Measurements from ENCODE around the gene GALNT10.
"Not testable (repeated sequence)": the region's sequence is repeated elsewhere in the genome, so short reads cannot be mapped to it uniquely, and the experiment has no call there.

Gene GALNT10, protein sequence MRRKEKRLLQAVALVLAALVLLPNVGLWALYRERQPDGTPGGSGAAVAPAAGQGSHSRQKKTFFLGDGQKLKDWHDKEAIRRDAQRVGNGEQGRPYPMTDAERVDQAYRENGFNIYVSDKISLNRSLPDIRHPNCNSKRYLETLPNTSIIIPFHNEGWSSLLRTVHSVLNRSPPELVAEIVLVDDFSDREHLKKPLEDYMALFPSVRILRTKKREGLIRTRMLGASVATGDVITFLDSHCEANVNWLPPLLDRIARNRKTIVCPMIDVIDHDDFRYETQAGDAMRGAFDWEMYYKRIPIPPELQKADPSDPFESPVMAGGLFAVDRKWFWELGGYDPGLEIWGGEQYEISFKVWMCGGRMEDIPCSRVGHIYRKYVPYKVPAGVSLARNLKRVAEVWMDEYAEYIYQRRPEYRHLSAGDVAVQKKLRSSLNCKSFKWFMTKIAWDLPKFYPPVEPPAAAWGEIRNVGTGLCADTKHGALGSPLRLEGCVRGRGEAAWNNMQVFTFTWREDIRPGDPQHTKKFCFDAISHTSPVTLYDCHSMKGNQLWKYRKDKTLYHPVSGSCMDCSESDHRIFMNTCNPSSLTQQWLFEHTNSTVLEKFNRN

DNA sequence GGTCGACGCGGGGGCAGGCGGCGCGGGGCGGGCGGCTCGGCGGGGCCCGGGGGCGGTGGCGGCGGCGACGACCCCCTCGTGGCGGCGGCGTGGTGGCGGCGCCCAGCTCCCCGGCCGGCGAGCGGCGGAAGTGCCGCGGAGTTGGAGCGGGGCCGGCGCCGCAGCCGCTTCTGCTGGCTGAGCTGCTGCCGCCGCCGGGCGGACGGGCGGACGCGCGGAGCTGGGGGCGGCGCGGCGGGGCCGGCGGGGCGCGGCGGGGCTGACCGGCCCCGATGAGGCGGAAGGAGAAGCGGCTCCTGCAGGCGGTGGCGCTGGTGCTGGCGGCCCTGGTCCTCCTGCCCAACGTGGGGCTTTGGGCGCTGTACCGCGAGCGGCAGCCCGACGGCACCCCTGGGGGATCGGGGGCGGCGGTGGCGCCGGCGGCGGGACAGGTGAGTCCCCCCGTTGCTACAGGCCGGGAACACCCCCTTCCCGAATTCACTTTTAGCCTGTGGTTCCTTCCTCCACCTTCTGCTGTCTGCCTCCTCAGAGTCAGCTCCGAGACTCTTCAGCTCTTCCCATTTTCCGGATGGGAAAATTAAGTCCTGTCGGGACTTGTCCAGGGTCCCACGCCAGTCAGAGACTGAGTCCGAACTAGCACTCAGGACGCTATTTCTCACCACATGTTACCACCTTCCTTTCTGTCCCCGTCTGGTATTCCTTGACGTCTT is at the start of gene GALNT10:
GALNT10 (plus strand) TSS at position 139 of the 710 bp plus-strand sequence; CDS start at position 273, 134 bp downstream.
- peak; percentile 79 for DNase-seq

DNA sequence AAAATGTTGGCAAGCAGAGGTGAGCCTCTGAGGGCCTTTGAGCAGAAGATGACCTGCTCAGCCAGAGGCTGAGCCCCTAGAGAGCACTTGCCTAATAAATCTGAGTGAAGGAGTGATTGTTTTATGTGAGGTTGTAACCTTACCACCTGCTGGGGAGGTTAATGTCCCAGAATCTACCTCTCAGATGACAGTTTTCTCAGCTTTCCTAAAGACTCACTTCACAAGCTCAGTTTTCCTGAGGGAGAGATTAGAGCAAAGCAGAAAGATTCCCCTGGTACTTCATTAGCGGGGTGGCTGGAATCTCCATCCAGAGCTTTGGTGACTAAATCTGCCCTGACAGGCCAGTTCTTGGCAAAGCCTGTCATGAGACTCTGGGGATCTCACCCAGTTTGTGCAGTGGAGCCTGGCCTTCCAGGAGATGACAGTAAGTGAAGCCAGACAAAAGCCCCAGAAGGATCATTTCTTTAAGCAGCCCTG is 48.8 kb upstream of the GALNT10 start:
- DNase-seq = no peak

DNA sequence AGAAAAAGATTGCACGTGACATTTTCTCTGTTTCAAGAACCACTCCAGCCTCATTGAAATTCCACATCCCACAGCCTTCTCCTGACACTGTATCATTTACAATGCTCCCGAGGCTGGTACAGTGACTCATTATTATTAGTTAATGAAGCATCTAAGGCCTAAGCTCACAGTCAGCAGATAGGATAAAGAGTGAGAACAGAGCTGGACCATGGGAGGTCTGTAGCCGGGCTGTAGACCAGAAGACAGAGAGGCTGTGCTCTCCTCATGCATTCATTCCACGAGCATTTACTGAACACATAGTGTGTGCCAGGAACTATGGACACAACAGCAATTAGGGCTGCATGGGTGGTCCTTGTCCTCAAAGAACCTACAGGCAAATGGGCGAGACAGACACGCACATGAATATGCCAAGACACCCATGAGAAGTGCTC is 47.3 kb upstream of the GALNT10 start:
- no peak for DNase-seq

DNA sequence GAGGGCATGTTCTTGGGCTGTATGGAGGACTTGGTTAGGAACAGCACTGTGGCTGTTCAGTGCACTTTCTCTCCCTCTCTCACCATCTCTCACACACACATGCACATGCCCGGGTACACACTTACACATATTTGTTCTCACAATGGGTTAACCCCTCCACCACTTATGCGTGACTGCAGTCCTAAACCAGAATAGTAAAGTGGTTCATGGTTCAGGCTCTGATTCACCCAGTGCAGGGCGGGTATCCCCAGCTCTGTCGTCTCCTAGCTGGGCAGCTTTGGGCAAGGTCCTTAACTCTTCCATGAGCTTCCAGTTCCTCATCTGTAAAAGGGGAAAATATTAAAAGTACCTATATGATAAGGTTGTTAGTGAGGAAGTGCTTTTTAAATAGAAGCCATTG is 45.3 kb upstream of the GALNT10 start:
- no peak for DNase-seq

GRCh38 chr5:154146409-154146808 is 44.1 kb upstream of the GALNT10 start:
- no peak for DNase-seq

DNA sequence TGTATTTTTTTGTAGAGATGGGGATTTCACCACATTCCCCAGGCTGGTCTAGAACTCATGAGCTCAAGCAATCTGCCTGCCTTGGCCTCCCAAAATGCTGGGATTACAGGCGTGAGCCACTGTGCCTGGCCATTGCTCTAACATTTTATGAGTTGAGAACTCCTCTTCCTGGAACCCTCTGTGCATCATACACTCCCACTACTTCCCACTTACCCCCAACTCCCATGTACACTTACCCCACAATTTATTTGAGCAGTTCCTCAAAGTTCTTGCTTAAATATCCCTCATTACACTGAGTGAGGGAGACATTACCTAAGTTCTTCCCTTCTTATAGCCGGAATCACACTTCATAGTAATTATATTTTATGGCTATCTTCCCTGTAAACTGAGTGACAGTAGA is 42.9 kb upstream of the GALNT10 start:
- no peak for DNase-seq

DNA sequence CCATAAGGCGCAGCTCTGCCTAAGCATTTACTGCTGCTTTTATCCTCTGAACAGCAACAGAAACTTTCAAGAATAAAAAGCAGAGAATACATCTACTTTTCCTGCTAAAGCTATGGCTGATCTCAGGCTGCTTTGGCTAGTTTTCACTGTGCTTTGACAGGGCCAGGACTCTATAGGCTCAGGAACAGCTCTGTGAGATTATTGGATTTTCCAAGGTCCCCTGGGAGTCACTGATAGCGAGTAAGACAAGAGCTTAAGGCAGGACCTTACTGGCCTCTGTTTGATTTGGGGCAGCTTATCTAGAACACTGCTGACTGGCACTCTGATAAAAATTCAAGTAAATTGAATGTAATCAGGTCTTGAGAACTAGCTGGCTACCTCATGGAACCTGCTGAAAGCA is 40.1 kb upstream of the GALNT10 start:
- not testable (repeated sequence) for DNase-seq

- no peak for DNase-seq
Observed at GRCh38 chr5:154157483-154158378, 32.8 kb upstream of the GALNT10 start.

DNA sequence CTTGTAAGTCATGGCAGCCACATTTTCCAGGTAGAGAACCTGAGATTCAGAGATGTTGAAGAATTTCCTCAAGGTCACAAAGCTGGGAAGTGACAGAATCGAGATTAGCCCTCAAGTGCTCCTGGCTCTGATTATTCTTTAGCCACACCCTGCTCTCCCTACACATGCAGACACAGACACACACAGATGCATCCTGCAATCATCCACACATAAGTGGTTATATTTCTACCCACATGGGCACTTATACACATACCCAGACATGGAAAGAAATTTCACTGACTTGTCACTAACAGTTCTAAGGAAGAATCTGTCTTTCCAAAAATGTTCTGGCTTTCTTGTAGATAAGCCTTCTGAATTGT is 32.2 kb upstream of the GALNT10 start:
- no peak for DNase-seq

GRCh38 chr5:154159343-154159742 is 31.2 kb upstream of the GALNT10 start:
- no peak for DNase-seq

GRCh38 chr5:154162539-154163151 is 27.9 kb upstream of the GALNT10 start:
- DNase-seq = peak; percentile 89

DNA sequence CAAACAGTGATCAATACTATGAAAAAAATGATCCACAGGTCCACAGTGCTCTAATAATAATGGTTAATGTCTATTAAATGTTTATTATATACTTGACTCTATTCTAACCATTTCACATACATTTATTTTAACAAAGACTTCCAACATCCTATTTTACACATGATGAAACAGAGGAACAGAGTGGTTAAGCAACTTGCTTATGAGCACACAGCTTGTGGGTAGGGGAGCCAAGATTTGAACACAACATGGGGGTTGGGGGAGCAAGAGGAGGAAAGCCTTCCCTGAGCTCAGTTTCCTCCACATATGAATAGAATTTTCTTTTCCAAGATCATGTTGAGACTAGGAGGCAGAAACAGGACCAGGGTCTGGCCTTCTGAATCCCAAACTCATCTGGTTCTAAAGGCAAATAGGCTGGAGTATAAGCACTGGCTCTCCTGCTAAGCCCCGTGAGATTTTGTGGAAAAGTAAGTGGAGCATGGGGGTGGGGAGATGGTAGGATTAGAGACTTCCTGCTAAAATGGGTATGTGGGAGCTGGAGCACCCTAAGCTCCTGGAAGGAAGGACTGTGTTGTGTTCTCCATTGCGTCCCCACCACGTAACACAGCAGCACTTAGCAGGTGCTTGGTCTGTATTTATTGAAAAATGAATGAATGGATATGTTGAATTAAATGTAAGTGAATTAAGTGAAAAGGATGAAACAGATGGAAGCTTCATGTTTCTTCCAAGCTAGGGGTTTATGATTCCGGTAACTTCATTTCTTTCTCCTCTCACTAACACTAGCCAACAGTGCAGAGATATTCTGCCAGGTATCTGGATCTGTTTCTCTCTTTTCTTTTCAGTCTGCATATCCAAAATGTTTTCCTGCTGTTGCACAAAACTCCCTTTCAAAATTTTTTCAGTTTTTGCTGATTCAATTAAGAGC is 26.9 kb upstream of the GALNT10 start:
- DNase-seq = peak; percentile 55

- no peak for DNase-seq
Observed at GRCh38 chr5:154164249-154164581, 26.3 kb upstream of the GALNT10 start.

DNA sequence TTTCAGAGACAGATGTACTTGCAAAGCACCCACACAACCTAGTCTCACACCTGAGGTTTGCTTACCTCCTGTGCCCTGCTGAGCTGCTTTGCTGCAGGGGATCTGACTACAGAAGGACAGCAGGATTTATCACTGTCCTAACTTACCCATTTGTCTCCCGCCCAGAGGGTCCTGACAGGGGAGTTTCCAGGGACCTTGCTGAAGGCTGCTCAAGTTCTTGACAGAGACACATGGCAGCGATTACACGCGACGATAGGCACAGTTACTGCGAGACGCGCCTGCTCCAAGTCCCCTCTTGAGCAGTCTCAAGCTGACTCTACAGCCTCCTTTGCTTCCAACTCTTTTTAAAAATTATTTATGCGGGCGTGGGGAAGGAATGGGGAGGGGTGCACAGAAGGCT is 24.6 kb upstream of the GALNT10 start:
- no peak for DNase-seq

- DNase-seq = no peak
Observed at GRCh38 chr5:154166901-154167791, 23.4 kb upstream of the GALNT10 start.

DNA sequence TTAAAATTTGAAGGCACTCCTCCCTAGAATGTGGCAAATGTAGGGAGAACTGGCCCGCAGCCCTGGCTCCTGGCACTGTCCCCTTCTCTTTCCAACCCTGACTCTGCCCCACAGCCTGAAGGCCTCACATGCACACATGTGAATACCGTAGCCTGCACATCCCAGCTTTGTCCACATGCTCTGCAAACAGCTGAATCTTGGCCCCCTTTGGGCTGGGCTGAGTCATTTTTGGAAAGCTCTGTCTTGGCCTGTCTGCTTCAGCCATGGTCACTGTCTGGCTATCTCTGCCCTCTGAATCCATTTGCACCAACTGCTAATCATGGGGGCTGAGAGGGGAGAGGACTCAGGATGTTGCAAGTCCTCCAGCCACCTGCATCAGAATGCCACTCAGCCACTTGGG is 22.1 kb upstream of the GALNT10 start:
- DNase-seq = peak; percentile 66

GRCh38 chr5:154172785-154173184 is 17.7 kb upstream of the GALNT10 start:
- DNase-seq = no peak

DNA sequence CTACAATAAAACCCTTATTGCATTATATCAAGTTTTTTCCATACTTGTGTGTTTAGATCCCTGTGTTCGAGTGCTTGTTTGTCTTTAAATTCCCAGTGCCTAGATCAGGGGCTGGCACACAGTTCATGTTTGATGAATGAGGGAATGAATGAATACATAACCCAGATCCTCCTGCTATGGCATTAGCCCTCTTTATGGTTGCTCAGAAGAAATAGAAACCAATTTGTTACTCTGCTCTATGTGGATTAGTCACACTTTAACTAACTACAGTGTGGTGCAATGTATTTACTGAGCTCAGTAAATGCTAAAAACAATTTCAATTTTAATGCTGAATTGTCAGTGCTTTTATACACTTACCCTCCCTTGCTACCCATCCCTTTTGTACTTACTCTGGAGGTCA is 16.4 kb upstream of the GALNT10 start:
- no peak for DNase-seq

- DNase-seq = peak; percentile 61
Observed at GRCh38 chr5:154176181-154176580, 14.4 kb upstream of the GALNT10 start.

DNA sequence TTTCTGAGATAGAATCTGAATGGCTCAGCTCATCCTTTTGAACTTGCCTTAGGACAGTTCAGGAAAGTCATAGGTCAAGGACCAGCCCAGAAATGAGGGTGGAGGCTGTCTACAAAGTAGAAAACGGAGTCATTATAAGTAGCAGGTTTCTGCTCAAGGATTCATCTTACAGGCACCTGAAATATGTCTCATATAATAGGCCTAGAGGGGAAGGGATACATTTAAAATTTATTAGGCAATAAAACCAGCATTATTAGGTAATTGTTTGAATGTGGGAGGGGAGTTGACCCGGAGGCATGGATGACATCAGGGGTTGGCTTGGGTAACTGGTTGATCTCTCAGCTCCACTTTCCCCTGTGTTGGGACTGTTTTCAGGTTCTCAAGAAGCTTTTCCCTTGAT is 11.9 kb upstream of the GALNT10 start:
- no peak for DNase-seq

Measured in right hindlimb (tissue), 1 donor.